BLaER1 treated with 17β-estradiol and CSF1 and Interleukin-3, amounts not matched to agents 10 nM and 100 nM (cell line): ENCODE results near the gene CNNM4.

Source experiments
- H3K27ac ChIP-seq, 11 experiments: shearing (Covaris generic); formaldehyde crosslinking; 2 replicates each; pipeline ENCODE4 v1.8.1; 2022
- H3K27me3 ChIP-seq, 11 experiments: shearing (Covaris generic); formaldehyde crosslinking; 2 replicates each; pipeline ENCODE4 v1.8.1; 2022
- H3K36me3 ChIP-seq, 11 experiments: shearing (Covaris generic); formaldehyde crosslinking; 2 replicates each; pipeline ENCODE4 v1.8.1; 2022
- H3K4me1 ChIP-seq, 10 experiments: shearing (Covaris generic); formaldehyde crosslinking; 2 replicates each; pipeline ENCODE4 v1.8.1; 2022
- H3K4me2 ChIP-seq, 11 experiments: shearing (Covaris generic); formaldehyde crosslinking; 2 replicates each; pipeline ENCODE4 v1.8.1; 2022
- H3K4me3 ChIP-seq, 10 experiments: shearing (Covaris generic); formaldehyde crosslinking; 2 replicates each; pipeline ENCODE4 v1.8.1; 2022
- H3K9ac ChIP-seq, 11 experiments: shearing (Covaris generic); formaldehyde crosslinking; 2 replicates each; pipeline ENCODE4 v1.8.1; 2022
- H3K9me3 ChIP-seq, 11 experiments: shearing (Covaris generic); formaldehyde crosslinking; replicated peaks in 1 of 11; 2 replicates each; pipeline ENCODE4 v1.8.1; 2022
- H4K20me1 ChIP-seq, 11 experiments: shearing (Covaris generic); formaldehyde crosslinking; 2 replicates each; pipeline ENCODE4 v1.8.1; 2022
- Cebpa-rat ChIP-seq, 11 experiments: shearing (Covaris generic); IDR thresholded peaks; 2 replicates each; pipeline ENCODE4 v1.8.1; 2022

Gene CNNM4

GRCh38 chr2:96764253-96764637 is 3.5 kb downstream of the CNNM4 start:
- peak overlapping the region; percentile 60 to 76 (median 66) for H3K4me3 ChIP-seq
- H4K20me1 ChIP-seq = peaks cover 16 to 78% (median 28%) of the 10 kb centered on the region in 11 experiments; a peak in 19 of 22 replicates
- peak overlapping the region; percentile 44 to 78 (median 72); a peak in 21 of 22 replicates for H3K9ac ChIP-seq
- H3K36me3 ChIP-seq = peaks cover 0 to 13% (median 0%) of the 10 kb centered on the region in 11 experiments; a peak in 1 of 22 replicates
- no peaks in the 10 kb centered on the region for H3K9me3 ChIP-seq
- H3K27ac ChIP-seq = peak overlapping the region; percentile 4 to 78 (median 65); a peak in 18 of 22 replicates
- peaks cover 65 to 85% (median 81%) of the 10 kb centered on the region in 10 experiments for H3K4me1 ChIP-seq
- peak overlapping the region; percentile 88 to 100 (median 98) for H3K4me2 ChIP-seq
- no peaks in the 10 kb centered on the region for H3K27me3 ChIP-seq
- no peak for TF ChIP-seq Cebpa-rat (IDR thresholded peaks at IDR 0.05)

- Histone ChIP-seq H3K4me1 (peaks cover 51 to 85% (median 79%) of the 10 kb centered on the region in 10 experiments), H3K4me3 (no peak overlapping the region), H3K27me3 (no peaks in the 10 kb centered on the region), H3K27ac (no peak overlapping the region), H3K9ac (0 out of 22 replicates have a peak overlapping the region, but pooled peaks of 2 of the 11 experiments have one; percentile 3 to 13), H3K36me3 (peaks cover 0 to 19% (median 5%) of the 10 kb centered on the region in 11 experiments; a peak in 7 of 22 replicates), H3K9me3 (no peaks in the 10 kb centered on the region), H3K4me2 (peak overlapping the region; percentile 14 to 55 (median 39); a peak in 20 of 22 replicates), H4K20me1 (peaks cover 19 to 92% (median 49%) of the 10 kb centered on the region in 11 experiments; a peak in 20 of 22 replicates)
- TF ChIP-seq Cebpa-rat (IDR thresholded peaks at IDR 0.05) = no peak
These were observed 6.6 kb downstream of the CNNM4 start for GRCh38 chr2:96767135-96767871.

- Histone ChIP-seq H3K27me3 (no peaks in the 10 kb centered on the region), H3K4me3 (no peak overlapping the region), H3K4me1 (peaks cover 43 to 85% (median 78%) of the 10 kb centered on the region in 10 experiments), H3K9ac (0 out of 22 replicates have a peak overlapping the region, but pooled peaks of 1 of the 11 experiments have one; percentile 3), H3K9me3 (no peaks in the 10 kb centered on the region), H3K36me3 (peaks cover 0 to 19% (median 5%) of the 10 kb centered on the region in 11 experiments; a peak in 7 of 22 replicates), H3K4me2 (peak overlapping the region in 10 of 11 experiments; percentile 14 to 55 (median 42); a peak in 19 of 22 replicates), H3K27ac (no peak overlapping the region), H4K20me1 (peaks cover 17 to 92% (median 43%) of the 10 kb centered on the region in 11 experiments; a peak in 20 of 22 replicates)
- no peak for TF ChIP-seq Cebpa-rat (IDR thresholded peaks at IDR 0.05)
These were observed 7.4 kb downstream of the CNNM4 start for GRCh38 chr2:96768083-96768561.

GRCh38 chr2:96769814-96770213 is 9.1 kb downstream of the CNNM4 start:
- no peak for TF ChIP-seq Cebpa-rat (IDR thresholded peaks at IDR 0.05)
- Histone ChIP-seq H3K36me3 (peaks cover 0 to 19% (median 5%) of the 10 kb centered on the region in 11 experiments; a peak in 7 of 22 replicates), H4K20me1 (peaks cover 13 to 89% (median 41%) of the 10 kb centered on the region in 11 experiments; a peak in 20 of 22 replicates), H3K9ac (no peak overlapping the region), H3K4me1 (peaks cover 42 to 85% (median 78%) of the 10 kb centered on the region in 10 experiments), H3K27ac (no peak overlapping the region), H3K4me3 (no peak overlapping the region), H3K27me3 (no peaks in the 10 kb centered on the region), H3K4me2 (peak overlapping the region in 6 of 11 experiments; percentile 2 to 35 (median 18); a peak in 3 of 22 replicates), H3K9me3 (no peaks in the 10 kb centered on the region)

- no peaks in the 10 kb centered on the region for H3K9me3 ChIP-seq
- H3K27me3 ChIP-seq = no peaks in the 10 kb centered on the region
- peaks cover 13 to 90% (median 41%) of the 10 kb centered on the region in 11 experiments; a peak in 20 of 22 replicates for H4K20me1 ChIP-seq
- peaks cover 35 to 86% (median 76%) of the 10 kb centered on the region in 10 experiments for H3K4me1 ChIP-seq
- H3K9ac ChIP-seq = peak overlapping the region in 1 of 11 experiments; percentile 35; a peak in 1 of 22 replicates
- no peak overlapping the region for H3K27ac ChIP-seq
- no peak overlapping the region for H3K4me3 ChIP-seq
- no peak for TF ChIP-seq Cebpa-rat (IDR thresholded peaks at IDR 0.05)
- H3K4me2 ChIP-seq = peak overlapping the region in 5 of 11 experiments; percentile 2 to 29 (median 5); a peak in 3 of 22 replicates
- H3K36me3 ChIP-seq = peaks cover 0 to 19% (median 5%) of the 10 kb centered on the region in 11 experiments; a peak in 7 of 22 replicates
These were observed 9.9 kb downstream of the CNNM4 start for GRCh38 chr2:96770442-96771202.

- H3K27ac ChIP-seq = no peak overlapping the region
These were observed 11.3 kb downstream of the CNNM4 start for GRCh38 chr2:96771796-96772618.

GRCh38 chr2:96772903-96773671 is 12.4 kb downstream of the CNNM4 start:
- Histone ChIP-seq H3K9ac (no peak overlapping the region; a peak in 1 of 22 replicates), H3K27ac (no peak overlapping the region), H3K4me2 (peak overlapping the region; percentile 71 to 92 (median 83)), H3K27me3 (no peaks in the 10 kb centered on the region), H3K4me1 (peaks cover 26 to 84% (median 77%) of the 10 kb centered on the region in 10 experiments), H3K4me3 (no peak overlapping the region), H3K9me3 (no peaks in the 10 kb centered on the region), H4K20me1 (peaks cover 8 to 72% (median 26%) of the 10 kb centered on the region in 11 experiments; a peak in 19 of 22 replicates), H3K36me3 (peaks cover 0 to 7% (median 0%) of the 10 kb centered on the region in 11 experiments; a peak in 6 of 22 replicates)
- no peak for TF ChIP-seq Cebpa-rat (IDR thresholded peaks at IDR 0.05)

More at GRCh38 chr2:96771796-96772618, 11.3 kb downstream of the CNNM4 start:
- no peak overlapping the region; a peak in 1 of 22 replicates for H3K9ac ChIP-seq
- no peaks in the 10 kb centered on the region for H3K9me3 ChIP-seq
- peaks cover 13 to 78% (median 37%) of the 10 kb centered on the region in 11 experiments; a peak in 20 of 22 replicates for H4K20me1 ChIP-seq
- no peak overlapping the region for H3K4me3 ChIP-seq
- H3K4me1 ChIP-seq = peaks cover 32 to 90% (median 84%) of the 10 kb centered on the region in 10 experiments
- peaks cover 0 to 9% (median 0%) of the 10 kb centered on the region in 11 experiments; a peak in 7 of 22 replicates for H3K36me3 ChIP-seq
- H3K4me2 ChIP-seq = peak overlapping the region in 8 of 11 experiments; percentile 17 to 85 (median 36); a peak in 13 of 22 replicates
- TF ChIP-seq Cebpa-rat (IDR thresholded peaks at IDR 0.05) = no peak
- no peaks in the 10 kb centered on the region for H3K27me3 ChIP-seq
